Activated naive CD8-positive, alpha-beta T cell (primary cell): ENCODE data around the gene CCDC34.

ENCODE experiments used
- H3K27ac Mint-ChIP-seq: one replicate; pipeline ENCODE4 v1.8.0; 2021; ENCODE audit warnings: mixed read lengths
- H3K27me3 Mint-ChIP-seq: one replicate; pipeline ENCODE4 v1.8.0; 2021; ENCODE audit warnings: mixed read lengths
- H3K36me3 Mint-ChIP-seq: one replicate; pipeline ENCODE4 v1.8.0; 2021; ENCODE audit warnings: mixed read lengths
- H3K4me1 Mint-ChIP-seq: one replicate; pipeline ENCODE4 v1.8.0; 2021; ENCODE audit warnings: low read depth, mixed read lengths
- H3K4me3 Mint-ChIP-seq: one replicate; pipeline ENCODE4 v1.8.0; 2021; ENCODE audit warnings: mild to moderate bottlenecking, mixed read lengths
- H3K9me3 Mint-ChIP-seq: one replicate; pipeline ENCODE4 v1.8.0; 2021; ENCODE audit warnings: low read depth, mixed read lengths

CCDC34 gene

GRCh38 chr11:27303903-27304302, 59.1 kb downstream of the CCDC34 start:
- no peaks in the 10 kb centered on the region for H3K27me3 Mint-ChIP-seq

DNA sequence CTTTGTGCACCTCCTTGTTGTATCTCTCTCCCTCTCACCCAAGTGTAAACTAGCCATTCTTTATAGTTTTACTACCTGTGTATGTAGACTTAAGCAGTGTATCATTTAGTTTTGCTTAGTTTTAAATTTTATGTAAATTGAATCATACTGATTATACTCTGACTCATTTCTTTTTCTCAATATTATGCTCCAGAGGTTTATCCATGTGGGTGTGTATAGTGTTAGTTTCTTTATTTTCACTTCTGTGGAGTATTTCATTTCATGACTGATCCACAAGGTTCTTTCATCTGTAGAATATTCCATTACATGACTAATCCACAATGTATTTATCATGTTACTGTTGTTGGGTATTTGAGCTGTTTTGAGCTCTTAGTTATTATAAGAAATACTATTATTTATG, 62.0 kb downstream of the CCDC34 start:
- no peaks in the 10 kb centered on the region for H3K9me3 Mint-ChIP-seq
- H3K27me3 Mint-ChIP-seq: no peaks in the 10 kb centered on the region
- H3K36me3 Mint-ChIP-seq: no peaks in the 10 kb centered on the region
- H3K4me1 Mint-ChIP-seq: no peaks in the 10 kb centered on the region
- no peak overlapping the region for H3K4me3 Mint-ChIP-seq
- H3K27ac Mint-ChIP-seq: no peak overlapping the region

More at GRCh38 chr11:27303903-27304302, 59.1 kb downstream of the CCDC34 start:
- Mint-ChIP-seq H3K9me3 (no peaks in the 10 kb centered on the region), H3K36me3 (no peaks in the 10 kb centered on the region), H3K4me1 (no peaks in the 10 kb centered on the region), H3K4me3 (no peak overlapping the region), H3K27ac (no peak overlapping the region)

- no peak overlapping the region for H3K4me3 Mint-ChIP-seq
- no peaks in the 10 kb centered on the region for H3K36me3 Mint-ChIP-seq
- no peak overlapping the region for H3K27ac Mint-ChIP-seq
- peaks cover 3% of the 10 kb centered on the region for H3K9me3 Mint-ChIP-seq
- peaks cover 2% of the 10 kb centered on the region for H3K27me3 Mint-ChIP-seq
- no peaks in the 10 kb centered on the region for H3K4me1 Mint-ChIP-seq
Observed at GRCh38 chr11:27297616-27298015, 65.4 kb downstream of the CCDC34 start.

- Mint-ChIP-seq H3K36me3 (peaks cover 2% of the 10 kb centered on the region), H3K4me1 (no peaks in the 10 kb centered on the region), H3K27me3 (peaks cover 5% of the 10 kb centered on the region), H3K27ac (no peak overlapping the region), H3K4me3 (no peak overlapping the region), H3K9me3 (peaks cover 7% of the 10 kb centered on the region)
Observed at GRCh38 chr11:27296497-27296896, 66.5 kb downstream of the CCDC34 start.

- Mint-ChIP-seq H3K4me1 (no peaks in the 10 kb centered on the region), H3K4me3 (no peak overlapping the region), H3K9me3 (peaks cover 10% of the 10 kb centered on the region)
Observed at GRCh38 chr11:27295928-27296327, 67.1 kb downstream of the CCDC34 start.

GRCh38 chr11:27294654-27295053, 68.4 kb downstream of the CCDC34 start:
- H3K4me3 Mint-ChIP-seq: no peak overlapping the region
- H3K4me1 Mint-ChIP-seq: no peaks in the 10 kb centered on the region
- H3K9me3 Mint-ChIP-seq: peaks cover 10% of the 10 kb centered on the region
- peaks cover 7% of the 10 kb centered on the region for H3K27me3 Mint-ChIP-seq
- peaks cover 5% of the 10 kb centered on the region for H3K36me3 Mint-ChIP-seq
- no peak overlapping the region for H3K27ac Mint-ChIP-seq

More at GRCh38 chr11:27295928-27296327, 67.1 kb downstream of the CCDC34 start:
- Mint-ChIP-seq H3K27ac (no peak overlapping the region), H3K36me3 (peaks cover 2% of the 10 kb centered on the region), H3K27me3 (peaks cover 5% of the 10 kb centered on the region)

DNA sequence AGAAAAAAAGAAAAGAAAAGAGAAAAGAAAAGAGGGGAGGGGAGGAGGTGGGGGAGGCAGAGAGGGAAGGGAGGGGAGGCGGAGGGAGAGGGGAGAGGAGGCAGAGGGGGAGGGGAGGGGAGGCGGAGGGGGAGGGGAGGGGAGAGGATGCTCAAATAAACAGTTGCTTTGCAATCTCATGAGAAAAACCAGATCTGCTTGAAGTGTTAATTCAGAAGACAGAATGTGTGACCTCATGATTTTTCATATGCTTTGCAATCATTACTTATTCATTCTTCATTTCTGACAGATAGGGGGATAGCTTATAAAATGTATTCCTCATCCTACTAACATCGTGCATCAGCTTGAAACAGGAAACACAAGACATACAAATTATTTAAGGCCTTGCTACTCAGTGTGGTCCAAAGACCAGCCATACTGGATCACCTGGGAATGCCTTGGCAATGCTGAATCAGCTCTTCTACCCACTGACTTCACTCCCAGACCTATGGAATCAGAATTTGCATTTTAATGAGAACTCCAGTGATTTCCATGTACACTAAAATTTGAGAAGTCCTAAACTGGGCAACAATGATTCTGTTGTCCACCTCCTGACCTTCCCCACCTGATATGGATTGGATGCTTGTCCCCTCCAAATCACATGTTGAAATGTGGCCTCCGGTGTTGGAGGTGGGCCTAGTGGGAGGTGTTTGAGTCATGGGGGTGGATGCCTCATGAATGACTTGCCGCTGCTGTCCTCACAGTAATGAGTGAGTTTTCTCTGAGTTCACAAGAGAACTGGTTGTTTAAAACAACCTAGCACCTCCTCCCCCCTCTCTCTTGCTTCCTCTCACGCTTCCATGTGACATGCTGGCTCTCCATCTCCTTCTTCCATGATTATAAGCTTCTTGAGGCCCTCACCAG, 69.2 kb downstream of the CCDC34 start:
- Mint-ChIP-seq H3K4me1 (no peaks in the 10 kb centered on the region), H3K36me3 (peaks cover 5% of the 10 kb centered on the region), H3K4me3 (no peak overlapping the region), H3K27me3 (peaks cover 9% of the 10 kb centered on the region), H3K27ac (no peak overlapping the region), H3K9me3 (peaks cover 10% of the 10 kb centered on the region)

DNA sequence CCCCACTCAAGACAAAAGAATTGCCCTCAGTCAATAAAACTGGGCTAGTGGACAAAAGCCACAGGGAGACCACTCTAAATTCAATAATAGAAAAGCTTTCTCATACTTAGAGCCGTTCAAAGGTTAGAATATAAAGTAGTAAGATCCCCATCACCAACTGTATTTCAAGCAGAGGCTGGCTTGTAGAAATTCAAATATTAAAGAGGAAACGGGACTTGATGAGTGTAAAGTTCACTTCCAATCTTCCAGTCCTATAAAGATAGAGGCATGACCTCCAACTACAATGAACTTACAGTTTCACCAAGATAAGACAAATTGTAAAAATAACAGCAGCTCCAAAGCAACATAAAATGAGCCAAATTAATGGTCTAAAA, 70.4 kb downstream of the CCDC34 start:
- Mint-ChIP-seq H3K36me3 (peaks cover 5% of the 10 kb centered on the region), H3K27ac (no peak overlapping the region), H3K9me3 (peaks cover 10% of the 10 kb centered on the region), H3K4me1 (no peaks in the 10 kb centered on the region), H3K4me3 (no peak overlapping the region), H3K27me3 (peaks cover 9% of the 10 kb centered on the region)

- Mint-ChIP-seq H3K27ac (no peak overlapping the region), H3K27me3 (peaks cover 9% of the 10 kb centered on the region), H3K9me3 (peaks cover 10% of the 10 kb centered on the region), H3K4me3 (no peak overlapping the region), H3K4me1 (no peaks in the 10 kb centered on the region), H3K36me3 (peaks cover 5% of the 10 kb centered on the region)
Observed at GRCh38 chr11:27291954-27292636, 70.9 kb downstream of the CCDC34 start.

DNA sequence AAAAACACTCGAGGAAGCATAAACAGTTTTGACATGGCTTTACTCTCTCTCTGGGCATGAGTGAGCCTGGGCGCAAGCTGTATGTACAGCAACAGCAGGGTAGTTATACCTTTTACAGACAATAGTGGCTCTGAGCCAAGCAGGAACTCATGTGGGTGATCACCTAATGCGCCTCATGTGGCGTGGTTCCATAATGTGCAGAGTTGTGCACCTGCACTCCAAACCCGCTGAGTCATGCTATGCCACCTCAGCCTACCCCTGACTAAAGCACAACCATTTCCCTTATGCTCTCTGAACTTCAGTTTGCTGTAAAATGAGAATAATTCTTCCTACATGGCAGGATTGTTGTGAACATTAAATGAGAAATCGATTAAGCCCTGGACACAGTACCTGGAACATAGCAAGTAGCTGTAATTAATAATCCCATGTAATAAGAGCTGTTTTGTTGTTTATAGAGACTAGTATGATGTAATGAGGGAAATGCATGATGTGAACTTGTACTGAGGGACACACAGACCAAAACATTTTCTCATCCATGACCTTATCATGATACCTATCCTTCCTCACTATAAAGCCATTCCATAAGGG, 71.6 kb downstream of the CCDC34 start:
- Mint-ChIP-seq H3K27ac (no peak overlapping the region), H3K4me1 (no peaks in the 10 kb centered on the region), H3K9me3 (peaks cover 10% of the 10 kb centered on the region), H3K4me3 (no peak overlapping the region), H3K27me3 (peaks cover 9% of the 10 kb centered on the region), H3K36me3 (peaks cover 5% of the 10 kb centered on the region)

DNA sequence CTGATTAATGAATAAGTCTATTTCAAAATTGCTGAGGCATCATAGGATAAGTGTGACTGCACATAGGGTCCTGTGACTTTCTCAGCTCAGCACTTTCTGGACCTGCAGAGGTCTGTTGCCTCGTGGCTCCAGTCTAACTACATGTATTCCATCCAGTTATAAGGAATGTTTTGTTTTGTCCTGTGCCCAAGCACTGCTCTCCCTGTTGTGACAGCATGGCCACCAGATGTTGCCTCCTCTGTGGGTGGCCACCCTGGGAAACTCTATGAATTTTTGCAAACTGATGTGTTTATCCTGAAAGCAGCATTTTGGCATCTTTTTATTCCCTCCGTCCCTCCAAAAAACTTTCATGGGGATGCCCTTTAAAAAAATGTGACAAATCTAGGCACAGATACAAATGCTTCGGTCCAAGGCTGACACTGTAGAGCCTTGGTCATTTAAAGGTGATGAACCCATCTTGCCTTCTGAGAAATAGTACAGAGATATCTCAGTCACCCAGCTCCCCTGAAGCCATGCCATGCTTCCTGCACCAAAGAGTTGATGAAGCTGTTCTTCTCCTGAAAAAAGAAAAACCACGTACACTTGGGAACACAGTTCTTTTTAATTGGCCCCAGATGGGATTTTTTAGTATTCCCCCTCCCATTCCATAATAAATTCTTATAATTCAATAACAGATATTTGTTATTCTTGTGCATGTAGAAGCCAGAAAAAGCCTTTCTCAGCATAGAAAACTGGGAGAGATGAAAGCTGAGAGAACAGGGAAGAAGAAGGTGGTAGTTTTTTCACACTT, 72.6 kb downstream of the CCDC34 start:
- Mint-ChIP-seq H3K4me1 (no peaks in the 10 kb centered on the region), H3K27me3 (peaks cover 9% of the 10 kb centered on the region), H3K27ac (no peak overlapping the region), H3K36me3 (peaks cover 5% of the 10 kb centered on the region), H3K4me3 (no peak overlapping the region), H3K9me3 (peaks cover 10% of the 10 kb centered on the region)
